GM12873 (cell line): Measurements from ENCODE around the gene TMC1.

Source experiments
- TF ChIP-seq, protein P1 (sequence below): IDR thresholded peaks from 2 replicates; pipeline ENCODE4 v1.5.1; 2012; ENCODE audit warnings: low read depth, mild to moderate bottlenecking, moderate library complexity, low read length, control low read depth; ENCODE audit not compliant: insufficient read depth; ENCODE audit errors: missing control alignments

TMC1 gene

GRCh38 chr9:72667181-72667580 lies 145.8 kb downstream of the TMC1 start:
- TF ChIP-seq, protein P1, sequence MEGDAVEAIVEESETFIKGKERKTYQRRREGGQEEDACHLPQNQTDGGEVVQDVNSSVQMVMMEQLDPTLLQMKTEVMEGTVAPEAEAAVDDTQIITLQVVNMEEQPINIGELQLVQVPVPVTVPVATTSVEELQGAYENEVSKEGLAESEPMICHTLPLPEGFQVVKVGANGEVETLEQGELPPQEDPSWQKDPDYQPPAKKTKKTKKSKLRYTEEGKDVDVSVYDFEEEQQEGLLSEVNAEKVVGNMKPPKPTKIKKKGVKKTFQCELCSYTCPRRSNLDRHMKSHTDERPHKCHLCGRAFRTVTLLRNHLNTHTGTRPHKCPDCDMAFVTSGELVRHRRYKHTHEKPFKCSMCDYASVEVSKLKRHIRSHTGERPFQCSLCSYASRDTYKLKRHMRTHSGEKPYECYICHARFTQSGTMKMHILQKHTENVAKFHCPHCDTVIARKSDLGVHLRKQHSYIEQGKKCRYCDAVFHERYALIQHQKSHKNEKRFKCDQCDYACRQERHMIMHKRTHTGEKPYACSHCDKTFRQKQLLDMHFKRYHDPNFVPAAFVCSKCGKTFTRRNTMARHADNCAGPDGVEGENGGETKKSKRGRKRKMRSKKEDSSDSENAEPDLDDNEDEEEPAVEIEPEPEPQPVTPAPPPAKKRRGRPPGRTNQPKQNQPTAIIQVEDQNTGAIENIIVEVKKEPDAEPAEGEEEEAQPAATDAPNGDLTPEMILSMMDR = no peak

DNA sequence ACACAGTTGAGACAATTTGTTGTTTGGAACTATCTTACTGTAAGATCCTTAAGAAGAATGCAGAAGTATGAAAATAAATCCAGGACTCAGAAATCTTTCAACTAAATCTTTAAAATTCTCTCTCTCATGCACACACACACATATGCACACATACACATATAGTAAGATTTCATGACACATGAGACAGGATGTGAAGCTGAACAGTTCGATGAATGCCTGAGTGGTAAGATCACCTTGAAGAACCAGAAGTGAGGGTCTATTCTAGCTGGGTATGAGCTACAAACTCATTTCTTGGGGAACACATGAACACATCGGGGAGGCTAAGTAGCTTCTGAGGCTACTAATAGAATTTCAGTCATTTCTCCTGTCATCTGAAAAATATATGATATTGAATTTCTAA lies 153.6 kb downstream of the TMC1 start:
- TF ChIP-seq, protein P1 = no peak

DNA sequence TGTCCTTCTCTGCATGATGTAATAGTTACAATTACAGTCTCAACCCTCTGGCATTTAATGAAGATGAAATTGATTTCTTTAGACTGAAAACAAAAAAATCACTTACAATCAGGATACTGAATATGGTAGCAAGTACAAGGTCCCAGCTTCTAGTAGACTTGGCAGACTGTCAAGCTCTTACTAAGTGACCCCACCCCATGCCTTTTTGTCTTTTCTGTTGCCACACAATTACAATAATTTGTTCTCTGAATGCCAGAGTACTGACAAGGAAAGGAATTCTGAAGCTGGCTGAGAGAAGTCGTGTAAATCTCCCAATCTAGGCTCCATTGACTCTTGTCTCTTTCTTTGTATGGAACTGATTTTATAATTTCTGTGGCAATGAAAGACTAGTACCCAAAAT lies 154.2 kb downstream of the TMC1 start:
- TF ChIP-seq, protein P1 = no peak

DNA sequence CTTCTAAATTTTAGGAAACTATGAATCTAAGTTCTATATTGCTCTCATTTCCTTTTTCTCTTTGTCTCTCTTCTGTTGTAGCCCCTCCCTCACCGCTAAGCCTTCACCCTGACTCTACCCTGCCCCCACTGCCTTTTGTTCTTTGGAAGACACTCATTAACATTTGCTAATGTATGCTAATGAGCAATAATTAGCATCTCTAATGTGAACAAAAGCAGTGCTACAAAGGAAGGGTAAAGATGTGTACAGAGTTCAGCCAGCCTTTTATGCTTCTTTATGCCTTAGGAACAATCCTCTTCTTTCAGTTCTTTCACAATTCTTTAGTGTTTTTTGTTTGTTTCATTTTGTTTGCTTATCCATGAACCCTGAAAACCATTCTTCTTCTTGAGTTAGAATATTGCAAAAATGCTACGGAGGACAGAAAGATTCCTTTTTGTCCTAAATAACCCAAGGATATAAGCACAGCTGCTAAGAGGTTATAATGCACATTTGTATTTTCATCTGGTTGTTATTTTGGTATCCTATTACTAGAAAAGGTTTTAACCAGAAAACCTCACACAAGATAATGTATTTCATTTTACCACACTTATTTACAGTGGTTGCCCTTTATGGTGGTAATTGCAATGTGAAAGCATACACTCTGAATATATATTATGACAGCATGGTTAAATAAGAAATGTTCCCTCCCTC lies 159.3 kb downstream of the TMC1 start:
- TF ChIP-seq, protein P1 = no peak

DNA sequence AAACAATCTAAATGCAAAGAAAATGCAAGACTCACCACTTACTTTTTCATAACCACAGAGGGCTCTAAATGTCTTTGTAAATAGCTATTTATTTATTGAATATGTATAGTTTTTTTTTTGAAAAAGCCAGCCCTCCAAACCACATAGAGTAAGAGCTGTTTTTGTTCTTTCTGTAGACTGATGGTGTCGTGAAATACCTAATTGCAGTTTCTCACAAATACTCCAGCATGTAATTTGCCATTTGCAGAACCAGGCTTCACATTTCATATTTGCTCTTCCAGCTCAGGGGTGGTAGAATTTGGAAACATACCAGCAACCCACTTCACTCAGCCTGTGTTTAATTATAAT lies 159.8 kb downstream of the TMC1 start:
- TF ChIP-seq, protein P1 = no peak

GRCh38 chr9:72684615-72685014 lies 163.2 kb downstream of the TMC1 start:
- TF ChIP-seq, protein P1 = no peak

DNA sequence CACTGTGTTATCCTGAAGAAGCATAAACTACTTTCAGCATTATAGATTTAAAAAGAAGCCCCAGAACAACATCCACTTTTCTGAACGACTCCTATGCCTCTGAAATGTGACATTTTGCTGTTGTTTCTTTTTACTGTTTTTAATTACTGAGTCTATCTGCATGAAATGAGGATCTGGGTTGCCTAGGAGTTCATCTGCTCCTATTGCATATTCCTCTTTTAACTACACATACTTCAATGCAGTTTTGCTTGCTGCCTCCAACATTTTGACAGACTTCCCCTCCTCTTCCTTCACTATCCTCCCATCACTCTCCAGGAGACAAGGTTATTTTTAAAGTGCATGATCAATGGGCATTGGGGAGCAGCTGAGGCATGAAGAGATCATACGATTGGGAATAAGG lies 164.5 kb downstream of the TMC1 start:
- TF ChIP-seq, protein P1 = no peak

DNA sequence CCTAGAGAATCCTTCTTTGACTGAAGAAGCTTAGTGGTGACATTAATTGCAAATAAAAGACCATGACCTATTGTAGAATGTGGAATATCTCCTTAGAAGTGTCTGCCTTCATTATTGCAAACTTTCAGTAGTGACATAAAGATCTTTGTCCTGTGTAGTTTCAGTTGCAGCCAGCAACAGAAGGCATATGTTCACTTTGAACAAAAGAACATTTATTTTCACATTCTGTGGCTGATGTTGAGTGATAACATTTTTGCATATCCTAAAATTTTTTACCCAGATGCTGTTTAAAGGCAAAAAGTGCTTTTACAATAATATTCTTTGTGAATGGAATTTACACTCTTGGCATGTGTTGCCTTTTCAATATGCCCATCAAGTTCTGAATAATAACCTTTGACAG lies 165.9 kb downstream of the TMC1 start:
- TF ChIP-seq, protein P1 = no peak
